Gastrocnemius medialis (tissue), 4 donors: ENCODE measurements around the gene KCNT1.

Source experiments
- CTCF ChIP-seq, 5 experiments: fragments of 450-650 bp in 3 of 5; fragments of 200-600 bp in 2 of 5; sonication (generic) in 2 of 5; IDR thresholded peaks in 4 of 5; conservative IDR thresholded peaks in 1 of 5; 1 replicate in 4 of 5; 2 replicates in 1 of 5; pipeline ENCODE4 v1.5.1; 2016 to 2019; ENCODE audit warnings: antibody characterized with exemption in 5 of 5, mild to moderate bottlenecking in 3 of 5, moderate library complexity in 3 of 5
- POLR2A ChIP-seq, 2 donors: fragments of 450-650 bp; IDR thresholded peaks; one replicate each; pipeline ENCODE4 v1.6.1; 2017; ENCODE audit warnings: antibody characterized with exemption in 2 of 2, mild to moderate bottlenecking in 2 of 2, moderate library complexity in 2 of 2

DNA sequence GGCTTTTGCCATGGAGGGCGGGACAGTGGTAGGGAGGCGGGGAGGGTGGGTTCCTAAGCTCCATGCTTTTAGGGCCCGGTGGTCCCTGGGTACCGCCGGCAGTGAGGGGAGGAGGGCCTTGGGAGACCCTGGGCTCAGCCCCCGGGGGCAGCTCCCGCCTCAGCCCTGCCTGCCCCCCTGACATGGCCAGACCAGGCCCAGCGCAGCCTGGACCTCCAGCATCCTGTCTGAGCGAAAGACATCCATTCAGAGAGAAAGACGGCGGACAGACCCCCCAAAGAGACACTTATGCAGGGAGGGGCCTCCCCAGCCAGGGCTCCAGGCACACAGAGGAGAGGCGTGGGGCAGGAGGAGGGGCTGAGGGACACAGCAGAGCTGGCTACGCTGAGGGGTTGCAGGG is 45.3 kb downstream of the KCNT1 start:
- TF ChIP-seq CTCF (IDR thresholded peaks at IDR 0.05 in 4 of 5, conservative IDR thresholded peaks at IDR 0.05 in 1 of 5) (no peak), POLR2A (IDR thresholded peaks at IDR 0.05) (no peak)
